HEK293 (cell line): ENCODE results near the gene NPEPL1.
A peak's percentile ranks its signal among the peaks of the same experiment; 100 is the strongest.

Experiments used
- CTCF ChIA-PET: fragments of 350-600 bp; formaldehyde crosslinking; extraction: SDS; loops from one replicate; lab custom pipeline; 2021; ENCODE audit warnings: antibody characterized with exemption; lab: Yijun Ruan, JAX
- POLR2A ChIA-PET: fragments of 300-600 bp; formaldehyde crosslinking; extraction: SDS; loops from one replicate; lab custom pipeline; 2020; ENCODE audit warnings: antibody characterized with exemption, inconsistent platforms; lab: Yijun Ruan, JAX
- H3K27ac ChIP-seq: fragments of 200-500 bp; sonication (Bioruptor generic); 2 replicates; pipeline ENCODE4 v1.5.1; 2014; ENCODE audit warnings: low read depth, low read length, control low read depth, inconsistent platforms; ENCODE audit errors: extremely low read depth
- H3K36me3 ChIP-seq, 2 experiments: fragments of 200-500 bp in 1 of 2; sonication (Bioruptor generic) in 1 of 2; 1 replicate in 1 of 2; 2 replicates in 1 of 2; pipeline ENCODE4 v1.5.1; 2014 to 2017; ENCODE audit warnings: inconsistent platforms in 2 of 2, low read length in 2 of 2; ENCODE audit not compliant: control insufficient read depth in 2 of 2, insufficient read depth in 1 of 2
- H3K4me1 ChIP-seq: fragments of 200-500 bp; sonication (Bioruptor generic); 2 replicates; pipeline ENCODE4 v1.5.1; 2014; ENCODE audit warnings: mild to moderate bottlenecking, low read length, inconsistent platforms; ENCODE audit not compliant: control insufficient read depth, insufficient read depth
- H3K4me3 ChIP-seq: 2 replicates; pipeline ENCODE4 v1.5.1; 2011; ENCODE audit warnings: low read depth, mild to moderate bottlenecking, control low read depth, low read length, moderate library complexity
- H3K9me3 ChIP-seq: fragments of 200-500 bp; sonication (Bioruptor generic); 2 replicates; pipeline ENCODE4 v1.5.1; 2014; ENCODE audit warnings: low read depth, low read length, inconsistent platforms; ENCODE audit not compliant: control insufficient read depth, insufficient read depth
- PATZ1 ChIP-seq: fragments of 450-650 bp; formaldehyde crosslinking; IDR thresholded peaks from 2 replicates; pipeline ENCODE4 v1.5.1; 2016; ENCODE audit warnings: missing biosample characterization, missing genetic modification characterization
- PRDM1 ChIP-seq: fragments of 450-650 bp; formaldehyde crosslinking; IDR thresholded peaks from 2 replicates; pipeline ENCODE4; 2016; ENCODE audit warnings: missing biosample characterization, missing genetic modification characterization
- SP3 ChIP-seq: fragments of 450-650 bp; formaldehyde crosslinking; IDR thresholded peaks from 2 replicates; pipeline ENCODE4 v1.5.1; 2016; ENCODE audit warnings: missing biosample characterization, missing genetic modification characterization
- SP7 ChIP-seq: fragments of 450-650 bp; formaldehyde crosslinking; IDR thresholded peaks from 2 replicates; pipeline ENCODE4 v1.5.1; 2016; ENCODE audit warnings: missing biosample characterization, missing genetic modification characterization
- ZBTB20 ChIP-seq: fragments of 450-650 bp; formaldehyde crosslinking; IDR thresholded peaks from 2 replicates; pipeline ENCODE4 v1.5.1; 2016; ENCODE audit warnings: missing biosample characterization, missing genetic modification characterization
- ZBTB8A ChIP-seq: fragments of 450-650 bp; formaldehyde crosslinking; IDR thresholded peaks from 2 replicates; pipeline ENCODE4 v1.5.1; 2016; ENCODE audit warnings: missing biosample characterization, missing genetic modification characterization
- ZFP3 ChIP-seq: fragments of 450-650 bp; formaldehyde crosslinking; IDR thresholded peaks from 2 replicates; pipeline ENCODE4 v1.5.1; 2016; ENCODE audit warnings: low read depth, missing biosample characterization, missing genetic modification characterization
- ZNF146 ChIP-seq: fragments of 450-650 bp; formaldehyde crosslinking; IDR thresholded peaks from 2 replicates; pipeline ENCODE4 v1.5.1; 2016; ENCODE audit warnings: missing biosample characterization, missing genetic modification characterization
- ZNF157 ChIP-seq: fragments of 450-650 bp; formaldehyde crosslinking; IDR thresholded peaks from 2 replicates; pipeline ENCODE4 v1.5.1; 2016; ENCODE audit warnings: missing biosample characterization, missing genetic modification characterization
- ZNF16 ChIP-seq: fragments of 450-650 bp; formaldehyde crosslinking; IDR thresholded peaks from 2 replicates; pipeline ENCODE4 v1.5.1; 2016; ENCODE audit warnings: low read depth, missing biosample characterization, missing genetic modification characterization
- ZNF221 ChIP-seq: fragments of 450-650 bp; formaldehyde crosslinking; IDR thresholded peaks from 2 replicates; pipeline ENCODE4 v1.5.1; 2017; ENCODE audit warnings: missing biosample characterization, missing genetic modification characterization, borderline replicate concordance
- ZNF266 ChIP-seq: fragments of 450-650 bp; formaldehyde crosslinking; IDR thresholded peaks from 2 replicates; pipeline ENCODE4 v1.5.1; 2016; ENCODE audit warnings: missing biosample characterization, missing genetic modification characterization, low read depth
- ZNF354C ChIP-seq: fragments of 450-650 bp; formaldehyde crosslinking; IDR thresholded peaks from 2 replicates; pipeline ENCODE4 v1.5.1; 2016; ENCODE audit warnings: missing biosample characterization, missing genetic modification characterization, low read depth, borderline replicate concordance
- ZNF596 ChIP-seq: fragments of 450-650 bp; IDR thresholded peaks from 2 replicates; pipeline ENCODE4 v1.5.0; 2018; ENCODE audit warnings: missing biosample characterization, mild to moderate bottlenecking, missing genetic modification characterization, moderate library complexity
- ZNF677 ChIP-seq: fragments of 450-650 bp; IDR thresholded peaks from 2 replicates; pipeline ENCODE4 v1.5.0; 2018; ENCODE audit warnings: missing biosample characterization, mild to moderate bottlenecking, missing genetic modification characterization, moderate library complexity
- ZNF837 ChIP-seq: fragments of 450-650 bp; formaldehyde crosslinking; IDR thresholded peaks from 2 replicates; pipeline ENCODE4 v1.5.1; 2016; ENCODE audit warnings: missing biosample characterization, missing genetic modification characterization
- ZSCAN30 ChIP-seq: fragments of 450-650 bp; IDR thresholded peaks from 2 replicates; pipeline ENCODE4 v1.5.1; 2018; ENCODE audit warnings: missing biosample characterization, mild to moderate bottlenecking, missing genetic modification characterization, moderate library complexity
- TF ChIP-seq, protein P1 (sequence below): fragments of 450-650 bp; formaldehyde crosslinking; IDR thresholded peaks from 2 replicates; pipeline ENCODE4 v1.5.1; 2016; ENCODE audit warnings: missing biosample characterization, missing genetic modification characterization
- TF ChIP-seq, protein P2 (sequence below): fragments of 450-650 bp; formaldehyde crosslinking; IDR thresholded peaks from 2 replicates; pipeline ENCODE4 v1.5.1; 2017; ENCODE audit warnings: missing biosample characterization, missing genetic modification characterization

NPEPL1 gene

DNA sequence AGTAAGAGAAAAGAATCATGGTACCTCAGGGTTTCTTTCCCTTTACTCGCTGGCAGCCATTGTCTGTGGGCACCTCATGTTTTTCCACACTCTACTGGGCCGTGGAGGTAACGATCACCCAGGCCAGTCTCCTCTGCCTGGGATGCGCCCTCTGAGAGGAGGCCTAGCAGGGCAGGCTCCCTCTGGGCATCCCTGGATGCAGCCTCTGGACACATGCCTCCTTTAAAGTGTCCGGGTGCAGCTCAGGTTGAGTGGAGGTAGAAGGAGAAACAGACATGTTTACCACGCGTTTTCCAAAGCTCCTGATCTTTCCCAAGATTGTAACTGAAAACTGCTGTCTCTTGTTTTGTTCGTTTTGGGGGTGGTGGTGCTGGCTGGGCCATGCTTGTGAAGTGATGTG lies 13.8 kb upstream of the NPEPL1 start (continued):
- TF ChIP-seq ZNF16 (tag by site-specific recombination), result no peak
- TF ChIP-seq ZFP3 (tag by site-specific recombination), result no peak
- no peak for TF ChIP-seq ZNF677 (tag by site-specific recombination)
- TF ChIP-seq SP7 (tag by site-specific recombination), result no peak
- TF ChIP-seq ZNF266, result no peak
- TF ChIP-seq PATZ1, result no peak
- no peak for TF ChIP-seq ZNF596
- no peak for TF ChIP-seq ZNF157 (tag by site-specific recombination)
- TF ChIP-seq SP3 (tag by site-specific recombination), result no peak
- no peak for TF ChIP-seq ZNF146
- TF ChIP-seq, all 188 proteins: peak for 0

GRCh38 chr20:58682656-58683531 lies 9.7 kb upstream of the NPEPL1 start:
- POLR2A ChIA-PET, result interaction anchor here (0.5 kb wide), 1 partner anchor 8 kb away, joined by 4 read pairs; no protein-coding TSS in a partner anchor
- TF ChIP-seq ZNF837 (tag by site-specific recombination) (no peak), ZNF221 (no peak), PRDM1 (tag by site-specific recombination) (no peak), ZSCAN30 (tag by site-specific recombination) (no peak), ZBTB20 (tag by site-specific recombination) (no peak), ZBTB8A (tag by site-specific recombination) (no peak), ZNF354C (tag by site-specific recombination) (no peak)
- TF ChIP-seq, protein P1, sequence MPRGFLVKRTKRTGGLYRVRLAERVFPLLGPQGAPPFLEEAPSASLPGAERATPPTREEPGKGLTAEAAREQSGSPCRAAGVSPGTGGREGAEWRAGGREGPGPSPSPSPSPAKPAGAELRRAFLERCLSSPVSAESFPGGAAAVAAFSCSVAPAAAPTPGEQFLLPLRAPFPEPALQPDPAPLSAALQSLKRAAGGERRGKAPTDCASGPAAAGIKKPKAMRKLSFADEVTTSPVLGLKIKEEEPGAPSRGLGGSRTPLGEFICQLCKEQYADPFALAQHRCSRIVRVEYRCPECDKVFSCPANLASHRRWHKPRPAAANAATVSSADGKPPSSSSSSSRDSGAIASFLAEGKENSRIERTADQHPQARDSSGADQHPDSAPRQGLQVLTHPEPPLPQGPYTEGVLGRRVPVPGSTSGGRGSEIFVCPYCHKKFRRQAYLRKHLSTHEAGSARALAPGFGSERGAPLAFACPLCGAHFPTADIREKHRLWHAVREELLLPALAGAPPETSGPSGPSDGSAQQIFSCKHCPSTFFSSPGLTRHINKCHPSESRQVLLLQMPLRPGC (tag by site-specific recombination), result no peak
- TF ChIP-seq, protein P2, sequence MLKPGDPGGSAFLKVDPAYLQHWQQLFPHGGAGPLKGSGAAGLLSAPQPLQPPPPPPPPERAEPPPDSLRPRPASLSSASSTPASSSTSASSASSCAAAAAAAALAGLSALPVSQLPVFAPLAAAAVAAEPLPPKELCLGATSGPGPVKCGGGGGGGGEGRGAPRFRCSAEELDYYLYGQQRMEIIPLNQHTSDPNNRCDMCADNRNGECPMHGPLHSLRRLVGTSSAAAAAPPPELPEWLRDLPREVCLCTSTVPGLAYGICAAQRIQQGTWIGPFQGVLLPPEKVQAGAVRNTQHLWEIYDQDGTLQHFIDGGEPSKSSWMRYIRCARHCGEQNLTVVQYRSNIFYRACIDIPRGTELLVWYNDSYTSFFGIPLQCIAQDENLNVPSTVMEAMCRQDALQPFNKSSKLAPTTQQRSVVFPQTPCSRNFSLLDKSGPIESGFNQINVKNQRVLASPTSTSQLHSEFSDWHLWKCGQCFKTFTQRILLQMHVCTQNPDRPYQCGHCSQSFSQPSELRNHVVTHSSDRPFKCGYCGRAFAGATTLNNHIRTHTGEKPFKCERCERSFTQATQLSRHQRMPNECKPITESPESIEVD (tag by site-specific recombination), result peak; percentile 44; the same call in 1 of the 2 replicates
- CTCF ChIA-PET, result no interaction called here

More at GRCh38 chr20:58682656-58683531, 9.7 kb upstream of the NPEPL1 start:
- no peak overlapping the region for H3K27ac ChIP-seq
- peaks cover 0 to 30% of the 10 kb centered on the region in 2 experiments for H3K36me3 ChIP-seq
- no peaks in the 10 kb centered on the region for H3K4me1 ChIP-seq
- no peaks in the 10 kb centered on the region for H3K9me3 ChIP-seq
- no peak overlapping the region for H3K4me3 ChIP-seq
